Measurements from ENCODE around the gene NMNAT2.

- no peak for TF ChIP-seq CTCF (IDR thresholded peaks at IDR 0.05)
- TF ChIP-seq POLR2AphosphoS5 (IDR thresholded peaks at IDR 0.05), result no peak
- no peak for TF ChIP-seq EP300 (IDR thresholded peaks at IDR 0.05)
- TF ChIP-seq POLR2A (IDR thresholded peaks at IDR 0.05), result no peak
These were observed 13.8 kb upstream of the NMNAT2 start for GRCh38 chr1:183431840-183432547.
